Measurements from ENCODE around the gene ALK.

The ALK gene

GRCh38 chr2:29902356-29902755 lies 19.0 kb downstream of the ALK start:
- no peak for DNase-seq (ENCODE audit: low read depth, low spot score)

GRCh38 chr2:29900971-29901633 lies 20.3 kb downstream of the ALK start:
- no peak for DNase-seq (ENCODE audit: low read depth, low spot score)

GRCh38 chr2:29898999-29899398 lies 22.4 kb downstream of the ALK start:
- no peak for DNase-seq (ENCODE audit: low read depth, low spot score)

- DNase-seq (ENCODE audit: low read depth, low spot score): no peak
Observed at GRCh38 chr2:29894822-29895614, 26.4 kb downstream of the ALK start.

GRCh38 chr2:29892585-29893259 lies 28.7 kb downstream of the ALK start:
- DNase-seq (ENCODE audit: low read depth, low spot score): no peak

GRCh38 chr2:29881089-29881730 lies 40.2 kb downstream of the ALK start:
- DNase-seq (ENCODE audit: low read depth, low spot score): no peak

- no peak for DNase-seq (ENCODE audit: low read depth, low spot score)
Observed at GRCh38 chr2:29880084-29880483, 41.3 kb downstream of the ALK start.

- DNase-seq (ENCODE audit: low read depth, low spot score): no peak
Observed at GRCh38 chr2:29879456-29879855, 41.9 kb downstream of the ALK start.

GRCh38 chr2:29878898-29879297 lies 42.5 kb downstream of the ALK start:
- DNase-seq (ENCODE audit: low read depth, low spot score): no peak

GRCh38 chr2:29876374-29876773 lies 45.0 kb downstream of the ALK start:
- DNase-seq (ENCODE audit: low read depth, low spot score): no peak

GRCh38 chr2:29874745-29875144 lies 46.6 kb downstream of the ALK start:
- DNase-seq (ENCODE audit: low read depth, low spot score): no peak

- DNase-seq (ENCODE audit: low read depth, low spot score): no peak
Observed at GRCh38 chr2:29872870-29873269, 48.5 kb downstream of the ALK start.

GRCh38 chr2:29871541-29871940 lies 49.8 kb downstream of the ALK start:
- no peak for DNase-seq (ENCODE audit: low read depth, low spot score)

GRCh38 chr2:29865512-29865911 lies 55.9 kb downstream of the ALK start:
- no peak for DNase-seq (ENCODE audit: low read depth, low spot score)

- DNase-seq (ENCODE audit: low read depth, low spot score): no peak
Observed at GRCh38 chr2:29864988-29865387, 56.4 kb downstream of the ALK start.

GRCh38 chr2:29855924-29856639 lies 65.3 kb downstream of the ALK start:
- DNase-seq (ENCODE audit: low read depth, low spot score): no peak

- DNase-seq (ENCODE audit: low read depth, low spot score): no peak
Observed at GRCh38 chr2:29850794-29851193, 70.6 kb downstream of the ALK start.

GRCh38 chr2:29848566-29849310 lies 72.6 kb downstream of the ALK start:
- DNase-seq (ENCODE audit: low read depth, low spot score): no peak

GRCh38 chr2:29847886-29848285 lies 73.5 kb downstream of the ALK start:
- no peak for DNase-seq (ENCODE audit: low read depth, low spot score)

GRCh38 chr2:29844713-29845326 lies 76.6 kb downstream of the ALK start:
- DNase-seq (ENCODE audit: low read depth, low spot score): no peak

Measured in activated CD4-positive, CD25-positive, alpha-beta regulatory T cell treated with anti-CD3 and anti-CD28 coated beads, Interleukin-2, amount 50 U/mL, for 16 hours (primary cell).